Esophagus muscularis mucosa (tissue), 4 donors: Measurements from ENCODE around the gene MGST2. TPM values are rescaled to one million over a fixed set of nuclear protein-coding genes. Genes with fewer than 3 reads are reported as not detected.

Experiments
- DNase-seq: peaks from one replicate; pipeline ENCODE4 v3.0.0-alpha.2; 2017; ENCODE audit errors: extremely low spot score
- H3K27ac ChIP-seq, 4 donors: fragments of 200-600 bp; sonication (generic); replicated peaks in 1 of 4; 1 replicate in 3 of 4; 2 replicates in 1 of 4; pipeline ENCODE4 v1.5.1; 2016 to 2019; ENCODE audit warnings: mild to moderate bottlenecking in 1 of 4
- H3K27me3 ChIP-seq, 4 donors: fragments of 200-600 bp; sonication (generic); one replicate each; pipeline versions ENCODE4 v1.5.1 to v1.6.0; 2016 to 2019
- H3K36me3 ChIP-seq, 4 donors: fragments of 200-600 bp; sonication (generic); one replicate each; pipeline ENCODE4 v1.5.1; 2016 to 2019
- H3K4me1 ChIP-seq, 4 donors: fragments of 200-600 bp; sonication (generic); one replicate each; pipeline ENCODE4 v1.5.1; 2016 to 2019
- H3K4me3 ChIP-seq, 4 donors: fragments of 200-600 bp; sonication (generic); 1 replicate in 2 of 4; 2 replicates in 2 of 4; pipeline ENCODE4 v1.5.1; 2016 to 2019; ENCODE audit warnings: mild to moderate bottlenecking in 4 of 4, moderate library complexity in 1 of 4
- H3K9me3 ChIP-seq, 4 donors: fragments of 200-600 bp; sonication (generic); 1 replicate in 3 of 4; 2 replicates in 1 of 4; pipeline ENCODE4 v1.5.1; 2016 to 2019
- CTCF ChIP-seq, 3 experiments: fragments of 200-600 bp in 2 of 3; fragments of 450-650 bp in 1 of 3; sonication (generic) in 2 of 3; IDR thresholded peaks; one replicate each; pipeline ENCODE4 v1.5.1; 2017 to 2019; ENCODE audit warnings: antibody characterized with exemption in 3 of 3, mild to moderate bottlenecking in 2 of 3, moderate library complexity in 1 of 3
- EP300 ChIP-seq: sonication (generic); formaldehyde crosslinking; IDR thresholded peaks from one replicate; pipeline ENCODE4 v1.6.1; 2017; ENCODE audit warnings: antibody characterized with exemption
- POLR2A ChIP-seq: fragments of 450-650 bp; IDR thresholded peaks from one replicate; pipeline ENCODE4 v1.6.1; 2017; ENCODE audit warnings: antibody characterized with exemption, moderate library complexity, mild to moderate bottlenecking, low read depth
- POLR2AphosphoS5 ChIP-seq, 2 donors: sonication (generic); formaldehyde crosslinking; IDR thresholded peaks; one replicate each; pipeline ENCODE4 v1.6.1; 2017; ENCODE audit warnings: antibody characterized with exemption in 2 of 2
- WGBS: methylation state at CpG from one replicate; pipeline ENCODE4 v1.1.5; 2018; 5-methylcytosine and 5-hydroxymethylcytosine counted together
- intact Hi-C: fragments of 100-400 bp; cut with DNase I; formaldehyde crosslinking; loops from one replicate; pipeline ENCODE4 v1.15.1; 2023
- total RNA-seq, 4 donors: library from RNA; depleted of rRNA; stranded (reverse); fragments of >200 nt; gene quantifications; one replicate each; pipeline versions ENCODE4 v1.1.0 to v1.2.1, GENCODE V29; 2016

The MGST2 gene
- total RNA-seq, 4 donors from 2014 or later: 28.7 to 39.7 (median 34.2) TPM

DNA sequence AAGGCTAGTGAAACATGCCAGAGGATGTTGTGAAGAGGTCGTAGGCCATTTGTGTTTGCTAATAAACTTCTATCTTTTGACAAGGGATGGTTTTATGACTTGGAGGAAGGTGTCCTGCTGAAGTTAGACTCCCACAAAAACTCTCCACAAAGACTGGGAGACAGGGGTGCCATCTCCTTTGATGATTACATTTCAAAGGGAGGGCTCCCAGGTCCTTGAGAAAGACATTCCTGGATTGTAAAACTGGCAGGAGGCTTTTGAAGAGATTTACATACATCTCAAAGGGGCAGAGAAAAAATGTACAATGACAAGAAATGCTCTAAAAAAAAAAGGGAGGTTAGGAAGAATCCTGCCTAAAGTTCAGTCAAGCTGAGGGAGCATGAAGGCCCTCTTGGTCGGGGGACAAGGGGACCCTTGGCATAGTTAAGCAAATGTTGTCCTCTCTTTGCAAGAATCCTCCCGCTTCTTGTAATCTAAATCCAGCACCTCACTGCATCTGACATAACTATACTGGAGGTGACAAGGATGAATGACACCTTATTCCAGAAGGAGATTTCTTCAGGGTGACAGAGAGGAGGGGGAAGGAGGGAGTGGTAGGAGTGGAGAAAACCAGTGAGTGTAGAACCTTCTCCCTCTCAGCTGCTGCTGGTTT lies 41.1 kb upstream of the MGST2 start:
- no peak for TF ChIP-seq EP300
- TF ChIP-seq POLR2A: no peak
- TF ChIP-seq POLR2AphosphoS5 (IDR thresholded peaks at IDR 0.05): no peak
- no peak for TF ChIP-seq CTCF (IDR thresholded peaks at IDR 0.05)

GRCh38 chr4:139625093-139625455 lies 40.5 kb upstream of the MGST2 start:
- H3K9me3 ChIP-seq: no peaks in the 10 kb centered on the region
- H3K4me1 ChIP-seq: no peaks in the 10 kb centered on the region
- intact Hi-C loops: no loop called here
- no peak for DNase-seq
- no peaks in the 10 kb centered on the region for H3K36me3 ChIP-seq
- TF ChIP-seq EP300 (no peak), POLR2A (no peak), CTCF (IDR thresholded peaks at IDR 0.05) (no peak), POLR2AphosphoS5 (IDR thresholded peaks at IDR 0.05) (no peak)
- WGBS: 92% methylated on average over 3 of the region's 3 CpGs
- no peaks in the 10 kb centered on the region for H3K27me3 ChIP-seq
- no peak overlapping the region for H3K27ac ChIP-seq
- no peak overlapping the region for H3K4me3 ChIP-seq

More for the DNA sequence above, 41.1 kb upstream of the MGST2 start:
- Histone ChIP-seq H3K27ac (no peak overlapping the region), H3K4me3 (no peak overlapping the region), H3K4me1 (no peaks in the 10 kb centered on the region), H3K36me3 (no peaks in the 10 kb centered on the region), H3K27me3 (no peaks in the 10 kb centered on the region), H3K9me3 (no peaks in the 10 kb centered on the region)
- no peak for DNase-seq
- intact Hi-C loops: no loop called here
- WGBS: 79% methylated on average over 3 of the region's 3 CpGs

DNA sequence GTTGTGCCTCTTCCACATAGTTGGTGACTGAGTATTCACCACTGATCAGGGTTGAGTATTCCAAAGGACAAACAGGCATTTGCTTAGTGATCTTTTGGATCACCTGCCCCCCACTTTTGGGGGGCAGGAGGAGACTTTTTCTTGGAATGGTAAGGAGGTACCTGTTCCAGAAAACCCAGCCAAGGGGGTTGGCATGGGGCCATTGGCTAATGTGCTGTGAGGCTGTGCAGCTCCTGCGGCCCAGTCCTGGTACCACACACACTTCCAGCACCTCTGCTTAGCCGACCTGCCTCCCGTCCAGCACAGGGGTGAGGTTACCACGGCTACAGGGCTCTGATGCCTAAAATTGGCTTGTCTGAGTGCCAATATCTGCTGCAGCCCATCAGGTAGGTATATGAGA lies 40.1 kb upstream of the MGST2 start:
- Histone ChIP-seq H3K9me3 (no peaks in the 10 kb centered on the region), H3K4me3 (no peak overlapping the region), H3K27me3 (no peaks in the 10 kb centered on the region), H3K4me1 (no peaks in the 10 kb centered on the region), H3K27ac (no peak overlapping the region), H3K36me3 (no peaks in the 10 kb centered on the region)
- WGBS: 73% methylated on average over 4 of the region's 4 CpGs
- intact Hi-C loops: no loop called here
- DNase-seq: no peak
- TF ChIP-seq CTCF (IDR thresholded peaks at IDR 0.05) (no peak), EP300 (no peak), POLR2AphosphoS5 (IDR thresholded peaks at IDR 0.05) (no peak), POLR2A (no peak)

- H3K27ac ChIP-seq: no peak overlapping the region
- no peak overlapping the region for H3K4me3 ChIP-seq
- H3K27me3 ChIP-seq: no peaks in the 10 kb centered on the region
- no peak for TF ChIP-seq POLR2A
- TF ChIP-seq POLR2AphosphoS5 (IDR thresholded peaks at IDR 0.05): no peak
- no peak for TF ChIP-seq CTCF (IDR thresholded peaks at IDR 0.05)
- no peak for TF ChIP-seq EP300
- intact Hi-C loops: no loop called here
- DNase-seq: no peak
- H3K4me1 ChIP-seq: no peaks in the 10 kb centered on the region
- WGBS: 68% methylated on average over 16 of the region's 16 CpGs
- H3K9me3 ChIP-seq: no peaks in the 10 kb centered on the region
- no peaks in the 10 kb centered on the region for H3K36me3 ChIP-seq
Observed at GRCh38 chr4:139628184-139629012, 37.2 kb upstream of the MGST2 start.
